Measurements from ENCODE around the gene GPS2. TPM values are rescaled to one million over a fixed set of nuclear protein-coding genes. Genes with fewer than 3 reads are reported as not detected.

GPS2 gene
- total and polyA plus RNA-seq, 2 donors (not counting 1 experiment from before 2014, with no cell fraction given) = 30.6 to 55.3 TPM

DNA sequence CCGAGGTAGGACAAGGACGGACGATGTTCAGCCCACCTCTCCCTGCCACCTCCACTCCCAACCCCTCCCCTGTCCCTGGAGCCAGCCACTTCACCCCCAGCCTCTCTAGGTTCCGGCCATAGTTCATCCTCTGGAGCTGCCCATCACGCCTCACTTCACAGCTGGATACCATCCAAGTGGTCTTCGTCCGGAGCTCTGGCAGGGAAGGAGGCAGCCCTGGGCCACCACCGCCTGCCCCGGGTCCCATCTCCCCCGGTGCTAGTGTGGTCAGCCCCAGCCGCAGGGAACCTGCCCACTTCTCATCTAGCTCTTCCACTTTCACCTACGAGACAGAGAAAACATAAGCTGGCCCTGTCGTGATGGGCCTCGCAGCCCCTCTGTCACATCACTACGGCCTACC is 6.3 kb upstream of the GPS2 start:
- Histone ChIP-seq H3K36me3 (ENCODE audit: control insufficient read depth, insufficient read depth, low read length) (peaks cover 34% of the 10 kb centered on the region), H3K4me1 (ENCODE audit: control insufficient read depth, extremely low read depth, insufficient read depth, low read length) (no peaks in the 10 kb centered on the region), H4K20me1 (ENCODE audit: control insufficient read depth, extremely low read depth, insufficient read depth, low read length) (no peaks in the 10 kb centered on the region), H3K27me3 (ENCODE audit: control insufficient read depth, insufficient read depth, low read length) (no peaks in the 10 kb centered on the region), H3K4me3 (replicated peaks in 1 of 4; ENCODE audit: control extremely low read depth in 1 of 4, insufficient read depth in 1 of 4, low read depth in 3 of 4, low read length in 4 of 4) (no peak overlapping the region), H3K9me3 (ENCODE audit: control insufficient read depth, insufficient read depth, low read depth, low read length) (no peaks in the 10 kb centered on the region), H3K4me2 (ENCODE audit: extremely low read depth, insufficient read depth, low read length) (no peak overlapping the region), H3K27ac (ENCODE audit: insufficient read depth, low read length) (no peak overlapping the region), H2AFZ (ENCODE audit: low read length) (no peak overlapping the region), H3K79me2 (ENCODE audit: control insufficient read depth, insufficient read depth, low read length) (no peaks in the 10 kb centered on the region), H3K9ac (ENCODE audit: insufficient read depth, low read length) (no peak overlapping the region)
- no peak for DNase-seq (ENCODE audit: low read depth in 2 of 2)
- TF ChIP-seq EZH2 (IDR thresholded peaks at IDR 0.05; ENCODE audit: low read length, missing control alignments) = no peak
- TF ChIP-seq, protein P1, sequence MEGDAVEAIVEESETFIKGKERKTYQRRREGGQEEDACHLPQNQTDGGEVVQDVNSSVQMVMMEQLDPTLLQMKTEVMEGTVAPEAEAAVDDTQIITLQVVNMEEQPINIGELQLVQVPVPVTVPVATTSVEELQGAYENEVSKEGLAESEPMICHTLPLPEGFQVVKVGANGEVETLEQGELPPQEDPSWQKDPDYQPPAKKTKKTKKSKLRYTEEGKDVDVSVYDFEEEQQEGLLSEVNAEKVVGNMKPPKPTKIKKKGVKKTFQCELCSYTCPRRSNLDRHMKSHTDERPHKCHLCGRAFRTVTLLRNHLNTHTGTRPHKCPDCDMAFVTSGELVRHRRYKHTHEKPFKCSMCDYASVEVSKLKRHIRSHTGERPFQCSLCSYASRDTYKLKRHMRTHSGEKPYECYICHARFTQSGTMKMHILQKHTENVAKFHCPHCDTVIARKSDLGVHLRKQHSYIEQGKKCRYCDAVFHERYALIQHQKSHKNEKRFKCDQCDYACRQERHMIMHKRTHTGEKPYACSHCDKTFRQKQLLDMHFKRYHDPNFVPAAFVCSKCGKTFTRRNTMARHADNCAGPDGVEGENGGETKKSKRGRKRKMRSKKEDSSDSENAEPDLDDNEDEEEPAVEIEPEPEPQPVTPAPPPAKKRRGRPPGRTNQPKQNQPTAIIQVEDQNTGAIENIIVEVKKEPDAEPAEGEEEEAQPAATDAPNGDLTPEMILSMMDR (conservative IDR thresholded peaks at IDR 0.05 in 1 of 2, IDR thresholded peaks at IDR 0.05 in 1 of 2; ENCODE audit: low read depth in 1 of 2, low read length in 2 of 2) = no peak

DNA sequence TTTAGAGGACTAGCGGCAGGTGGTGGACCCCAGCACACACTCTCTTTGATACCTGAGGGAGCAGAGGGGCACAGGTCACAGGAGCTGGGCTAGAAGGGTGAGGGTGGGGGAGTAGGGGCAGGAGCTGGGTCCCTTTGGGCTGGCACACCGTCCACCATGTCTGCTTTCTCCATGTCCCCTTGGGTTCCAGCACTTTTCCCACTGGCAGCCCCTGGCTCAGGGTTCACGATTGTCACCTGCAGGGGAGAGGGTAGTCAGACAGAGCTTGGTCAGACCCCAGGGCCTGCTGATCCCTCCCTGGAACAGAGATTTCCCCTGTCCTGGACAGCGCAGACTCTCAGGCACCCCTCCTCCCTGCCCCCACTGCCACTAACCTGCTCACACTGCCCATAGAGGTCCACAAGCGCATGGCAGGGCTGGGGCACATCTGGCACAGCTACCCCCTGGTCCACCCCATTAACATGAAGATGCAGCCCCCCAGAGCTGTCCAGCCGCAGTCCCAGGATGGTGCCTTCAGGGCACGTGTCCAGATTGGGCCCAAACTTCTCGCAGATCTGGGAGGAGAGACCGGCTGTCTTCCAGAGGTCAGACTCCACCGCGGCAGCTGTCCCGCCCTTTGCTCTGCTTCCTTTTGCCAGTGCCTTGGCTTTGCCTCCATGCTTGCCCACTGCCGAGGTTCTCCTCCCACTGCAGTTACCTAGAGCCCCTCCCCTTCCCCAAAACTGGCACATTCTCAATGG is 3.1 kb upstream of the GPS2 start:
- no peak for DNase-seq (ENCODE audit: low read depth in 2 of 2)
- Histone ChIP-seq H3K27ac (ENCODE audit: insufficient read depth, low read length) (no peak overlapping the region), H4K20me1 (ENCODE audit: control insufficient read depth, extremely low read depth, insufficient read depth, low read length) (no peaks in the 10 kb centered on the region), H3K9ac (ENCODE audit: insufficient read depth, low read length) (no peak overlapping the region), H3K9me3 (ENCODE audit: control insufficient read depth, insufficient read depth, low read depth, low read length) (no peaks in the 10 kb centered on the region), H2AFZ (ENCODE audit: low read length) (no peak overlapping the region), H3K27me3 (ENCODE audit: control insufficient read depth, insufficient read depth, low read length) (no peaks in the 10 kb centered on the region), H3K4me3 (replicated peaks in 1 of 4; ENCODE audit: control extremely low read depth in 1 of 4, insufficient read depth in 1 of 4, low read depth in 3 of 4, low read length in 4 of 4) (no peak overlapping the region), H3K4me2 (ENCODE audit: extremely low read depth, insufficient read depth, low read length) (no peak overlapping the region), H3K79me2 (ENCODE audit: control insufficient read depth, insufficient read depth, low read length) (peaks cover 2% of the 10 kb centered on the region), H3K36me3 (ENCODE audit: control insufficient read depth, insufficient read depth, low read length) (peaks cover 30% of the 10 kb centered on the region), H3K4me1 (ENCODE audit: control insufficient read depth, extremely low read depth, insufficient read depth, low read length) (peaks cover 5% of the 10 kb centered on the region)
- TF ChIP-seq, protein P1 (conservative IDR thresholded peaks at IDR 0.05 in 1 of 2, IDR thresholded peaks at IDR 0.05 in 1 of 2; ENCODE audit: low read depth in 1 of 2, low read length in 2 of 2) = no peak
- no peak for TF ChIP-seq EZH2 (IDR thresholded peaks at IDR 0.05; ENCODE audit: low read length, missing control alignments)

DNA sequence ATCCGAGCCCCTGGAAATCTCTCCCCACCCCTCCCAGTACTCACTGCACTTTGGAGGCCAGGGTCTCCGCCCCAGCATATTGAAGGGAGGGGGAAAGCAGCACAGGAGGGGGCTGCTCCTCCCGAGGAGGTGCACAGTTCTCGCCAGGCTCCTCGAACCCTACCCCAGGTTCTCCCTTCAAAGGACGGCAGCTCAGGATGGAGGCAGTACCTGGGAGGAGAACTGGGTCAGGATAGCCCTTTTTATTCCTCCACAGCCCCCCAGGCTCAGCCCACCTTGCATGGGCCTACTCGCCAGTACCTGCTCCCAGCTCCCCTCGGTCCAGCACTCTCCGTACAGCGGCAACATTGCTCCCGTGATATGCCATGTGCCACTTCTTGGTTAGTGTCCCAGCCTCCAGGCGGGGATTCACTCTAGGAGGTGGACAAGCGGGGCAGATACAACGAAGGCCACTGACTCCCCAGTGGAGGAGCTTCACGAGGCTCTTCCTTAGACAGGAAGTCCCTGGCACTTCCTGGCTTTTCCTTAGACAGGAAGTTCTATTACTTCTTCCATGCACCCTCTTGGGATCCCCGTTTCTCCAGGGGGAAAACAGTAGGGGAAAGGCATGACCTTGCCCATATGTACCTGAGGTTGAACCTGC is 2.1 kb upstream of the GPS2 start:
- no peak overlapping the region for H3K9ac ChIP-seq (ENCODE audit: insufficient read depth, low read length)
- H3K9me3 ChIP-seq (ENCODE audit: control insufficient read depth, insufficient read depth, low read depth, low read length) = no peaks in the 10 kb centered on the region
- H4K20me1 ChIP-seq (ENCODE audit: control insufficient read depth, extremely low read depth, insufficient read depth, low read length) = no peaks in the 10 kb centered on the region
- no peak overlapping the region for H3K27ac ChIP-seq (ENCODE audit: insufficient read depth, low read length)
- H3K4me3 ChIP-seq (replicated peaks in 1 of 4; ENCODE audit: control extremely low read depth in 1 of 4, insufficient read depth in 1 of 4, low read depth in 3 of 4, low read length in 4 of 4) = no peak overlapping the region
- peaks cover 32% of the 10 kb centered on the region for H3K36me3 ChIP-seq (ENCODE audit: control insufficient read depth, insufficient read depth, low read length)
- peaks cover 8% of the 10 kb centered on the region for H3K4me1 ChIP-seq (ENCODE audit: control insufficient read depth, extremely low read depth, insufficient read depth, low read length)
- no peaks in the 10 kb centered on the region for H3K27me3 ChIP-seq (ENCODE audit: control insufficient read depth, insufficient read depth, low read length)
- no peak overlapping the region for H2AFZ ChIP-seq (ENCODE audit: low read length)
- H3K4me2 ChIP-seq (ENCODE audit: extremely low read depth, insufficient read depth, low read length) = no peak overlapping the region
- no peak for DNase-seq (ENCODE audit: low read depth in 2 of 2)
- peaks cover 8% of the 10 kb centered on the region for H3K79me2 ChIP-seq (ENCODE audit: control insufficient read depth, insufficient read depth, low read length)
- no peak for TF ChIP-seq EZH2 (IDR thresholded peaks at IDR 0.05; ENCODE audit: low read length, missing control alignments)
- TF ChIP-seq, protein P1 (conservative IDR thresholded peaks at IDR 0.05 in 1 of 2, IDR thresholded peaks at IDR 0.05 in 1 of 2; ENCODE audit: low read depth in 1 of 2, low read length in 2 of 2) = no peak
